Neural cell (in vitro differentiated cells): Measurements from ENCODE around the gene TMC6. TPM values are rescaled to one million over a fixed set of nuclear protein-coding genes. Genes with fewer than 3 reads are reported as not detected.

Source experiments
- H2AFZ ChIP-seq: fragments of 200-600, 300-800 bp; sonication (generic), shearing (Covaris generic); 2 replicates; pipeline ENCODE4 v1.6.0; 2014; ENCODE audit warnings: low read depth, mild to moderate bottlenecking, antibody characterized with exemption, low read length, moderate library complexity
- H3F3A ChIP-seq: fragments of 200-600 bp; shearing (Covaris generic); 2 replicates; pipeline ENCODE4 v1.6.1; 2016; ENCODE audit warnings: mild to moderate bottlenecking, moderate library complexity, mixed read lengths, antibody characterized with exemption, low read length; ENCODE audit not compliant: insufficient read depth, poor library complexity, severe bottlenecking
- H3K27ac ChIP-seq: fragments of 200-600, 300-800 bp; sonication (generic), shearing (Covaris generic); 2 replicates; pipeline ENCODE4 v1.5.1; 2014; ENCODE audit warnings: mild to moderate bottlenecking, low read length, moderate library complexity
- H3K27me3 ChIP-seq: fragments of 300-800, 200-600 bp; sonication (generic), shearing (Covaris generic); 2 replicates; pipeline ENCODE4 v1.6.0; 2014; ENCODE audit warnings: mild to moderate bottlenecking, low read depth, low read length, moderate library complexity; ENCODE audit not compliant: insufficient read depth
- H3K36me3 ChIP-seq: fragments of 300-800, 200-600 bp; sonication (generic), shearing (Covaris generic); 2 replicates; pipeline ENCODE4 v1.5.1; 2014; ENCODE audit warnings: mild to moderate bottlenecking, antibody characterized with exemption, low read length, moderate library complexity; ENCODE audit not compliant: insufficient read depth
- H3K4me2 ChIP-seq: fragments of 300-800, 200-600 bp; sonication (generic), shearing (Covaris generic); 2 replicates; pipeline ENCODE4 v1.6.0; 2014; ENCODE audit warnings: mild to moderate bottlenecking, low read length
- H3K4me3 ChIP-seq: fragments of 300-800, 200-600 bp; sonication (generic), shearing (Covaris generic); 2 replicates; pipeline ENCODE4 v1.5.1; 2014; ENCODE audit warnings: mild to moderate bottlenecking, low read length, moderate library complexity
- H3K79me2 ChIP-seq: fragments of 200-600 bp; shearing (Covaris generic); replicated peaks from 2 replicates; pipeline ENCODE4 v1.6.0; 2014; ENCODE audit warnings: mild to moderate bottlenecking, low read length, moderate library complexity; ENCODE audit not compliant: insufficient read depth
- H3K9ac ChIP-seq: fragments of 300-800, 200-600 bp; sonication (generic), shearing (Covaris generic); 2 replicates; pipeline ENCODE4 v1.6.1; 2016; ENCODE audit warnings: mild to moderate bottlenecking, low read length, mixed read lengths
- H3K9me2 ChIP-seq: fragments of 200-600 bp; shearing (Covaris generic); 2 replicates; pipeline ENCODE4 v1.6.1; 2016; ENCODE audit warnings: mild to moderate bottlenecking, low read length, mixed read lengths; ENCODE audit not compliant: insufficient read depth
- H3K9me3 ChIP-seq: fragments of 200-600, 300-800 bp; sonication (generic), shearing (Covaris generic); 2 replicates; pipeline ENCODE4 v1.6.1; 2016; ENCODE audit warnings: mild to moderate bottlenecking, mixed run types, low read length, moderate library complexity, mixed read lengths
- H4K20me1 ChIP-seq: fragments of 200-600 bp; shearing (Covaris generic); 2 replicates; pipeline ENCODE4 v1.6.1; 2016; ENCODE audit warnings: mild to moderate bottlenecking, mixed run types; ENCODE audit not compliant: insufficient read depth
- EP300 ChIP-seq: fragments of 450-650 bp; conservative IDR thresholded peaks from 2 replicates; pipeline ENCODE4 v1.6.1; 2014; ENCODE audit warnings: antibody characterized with exemption, mild to moderate bottlenecking, moderate library complexity; ENCODE audit not compliant: poor library complexity, severe bottlenecking
- EZH2 ChIP-seq: fragments of 200-600, 300-800 bp; shearing (Covaris generic), sonication (generic); IDR thresholded peaks from 2 replicates; pipeline ENCODE4 v1.6.1; 2014; ENCODE audit warnings: antibody characterized with exemption, low read length, borderline replicate concordance, mild to moderate bottlenecking; ENCODE audit not compliant: insufficient read depth, poor library complexity, severe bottlenecking
- MXI1 ChIP-seq: fragments of 450-650 bp; conservative IDR thresholded peaks from 2 replicates; pipeline ENCODE4 v1.6.1; 2014; ENCODE audit warnings: antibody characterized with exemption, mild to moderate bottlenecking; ENCODE audit not compliant: poor library complexity, severe bottlenecking
- POLR2AphosphoS5 ChIP-seq: IDR thresholded peaks from 2 replicates; pipeline ENCODE4 v1.6.1; 2012
- RAD21 ChIP-seq: fragments of 450-650 bp; conservative IDR thresholded peaks from 2 replicates; pipeline ENCODE4 v1.6.1; 2014; ENCODE audit warnings: antibody characterized with exemption, mild to moderate bottlenecking, moderate library complexity
- REST ChIP-seq: IDR thresholded peaks from 2 replicates; pipeline ENCODE4 v1.6.1; 2012; ENCODE audit warnings: borderline replicate concordance
- SMC3 ChIP-seq: fragments of 450-650 bp; conservative IDR thresholded peaks from 2 replicates; pipeline ENCODE4 v1.6.1; 2014; ENCODE audit warnings: antibody characterized with exemption, mild to moderate bottlenecking, moderate library complexity; ENCODE audit not compliant: poor library complexity
- TAF1 ChIP-seq: IDR thresholded peaks from 2 replicates; pipeline ENCODE4 v1.6.1; 2012; ENCODE audit warnings: low read depth
- polyA plus RNA-seq: library from polyadenylated mRNA; depleted of rRNA; stranded (reverse); fragments of >200 nt; gene quantifications from 2 replicates; pipeline ENCODE4 v1.2.3, GENCODE V29; 2014
- TF ChIP-seq, protein P1 (sequence below): fragments of 450-650 bp; IDR thresholded peaks from 2 replicates; pipeline ENCODE4 v1.5.1; 2014; ENCODE audit warnings: antibody characterized with exemption, mild to moderate bottlenecking, moderate library complexity; ENCODE audit not compliant: poor library complexity, severe bottlenecking

The TMC6 gene
- polyA plus RNA-seq, 1 donor from 2014 or later, result 0.16 TPM

GRCh38 chr17:78109489-78109761, 19.1 kb downstream of the TMC6 start:
- H3K9me3 ChIP-seq, result no peaks in the 10 kb centered on the region
- peaks cover 4% of the 10 kb centered on the region for H3K36me3 ChIP-seq
- no peak overlapping the region for H2AFZ ChIP-seq
- H3K4me3 ChIP-seq, result no peak overlapping the region
- no peaks in the 10 kb centered on the region for H3K9me2 ChIP-seq
- no peaks in the 10 kb centered on the region for H3K27me3 ChIP-seq
- no peaks in the 10 kb centered on the region for H3K79me2 ChIP-seq
- H3K4me2 ChIP-seq, result no peak overlapping the region
- no peaks in the 10 kb centered on the region for H4K20me1 ChIP-seq
- TF ChIP-seq EP300 (no peak), REST (no peak), TAF1 (no peak), POLR2AphosphoS5 (no peak), SMC3 (no peak), EZH2 (no peak), RAD21 (no peak), MXI1 (no peak)
- TF ChIP-seq, protein P1, sequence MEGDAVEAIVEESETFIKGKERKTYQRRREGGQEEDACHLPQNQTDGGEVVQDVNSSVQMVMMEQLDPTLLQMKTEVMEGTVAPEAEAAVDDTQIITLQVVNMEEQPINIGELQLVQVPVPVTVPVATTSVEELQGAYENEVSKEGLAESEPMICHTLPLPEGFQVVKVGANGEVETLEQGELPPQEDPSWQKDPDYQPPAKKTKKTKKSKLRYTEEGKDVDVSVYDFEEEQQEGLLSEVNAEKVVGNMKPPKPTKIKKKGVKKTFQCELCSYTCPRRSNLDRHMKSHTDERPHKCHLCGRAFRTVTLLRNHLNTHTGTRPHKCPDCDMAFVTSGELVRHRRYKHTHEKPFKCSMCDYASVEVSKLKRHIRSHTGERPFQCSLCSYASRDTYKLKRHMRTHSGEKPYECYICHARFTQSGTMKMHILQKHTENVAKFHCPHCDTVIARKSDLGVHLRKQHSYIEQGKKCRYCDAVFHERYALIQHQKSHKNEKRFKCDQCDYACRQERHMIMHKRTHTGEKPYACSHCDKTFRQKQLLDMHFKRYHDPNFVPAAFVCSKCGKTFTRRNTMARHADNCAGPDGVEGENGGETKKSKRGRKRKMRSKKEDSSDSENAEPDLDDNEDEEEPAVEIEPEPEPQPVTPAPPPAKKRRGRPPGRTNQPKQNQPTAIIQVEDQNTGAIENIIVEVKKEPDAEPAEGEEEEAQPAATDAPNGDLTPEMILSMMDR, result no peak
- no peak overlapping the region for H3K9ac ChIP-seq
- H3F3A ChIP-seq, result no peaks in the 10 kb centered on the region
- no peak overlapping the region for H3K27ac ChIP-seq

DNA sequence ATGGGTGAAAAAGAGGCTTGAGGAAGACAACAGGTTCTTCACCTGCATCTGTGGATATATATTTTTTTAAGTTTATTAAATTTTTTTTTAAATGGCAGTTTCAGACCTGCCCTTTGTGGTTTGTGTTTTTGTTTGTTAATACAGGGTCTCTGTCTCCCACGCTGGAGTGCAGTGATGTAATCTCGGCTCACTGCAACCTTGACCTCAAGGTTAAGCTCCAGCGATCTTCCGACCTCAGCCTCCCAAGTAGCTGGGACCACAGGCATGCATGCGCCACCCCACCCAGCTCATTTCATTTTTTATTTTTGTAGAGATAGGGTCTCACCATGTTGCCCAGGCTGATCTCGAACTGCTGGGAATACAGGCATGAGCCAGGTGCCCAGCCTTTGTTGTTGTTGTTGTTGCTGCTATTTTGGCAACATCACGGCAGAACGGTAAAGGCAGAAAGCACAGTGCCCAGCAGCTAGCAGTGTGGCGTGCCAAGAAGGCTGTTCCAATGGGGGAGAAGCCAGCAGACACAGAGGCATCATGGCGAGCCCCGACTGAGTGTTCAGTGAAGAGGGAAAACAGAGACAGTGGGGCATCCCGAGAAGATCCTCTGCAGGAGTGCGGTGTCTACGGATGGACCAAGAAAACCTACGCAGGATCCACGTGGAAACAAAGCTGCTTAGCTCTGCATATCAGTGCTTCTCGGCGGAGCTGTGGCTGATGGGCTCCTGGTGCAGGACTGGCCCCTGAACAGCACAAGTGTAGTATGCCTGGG, 19.6 kb downstream of the TMC6 start:
- Histone ChIP-seq H2AFZ (no peak overlapping the region), H3K9me3 (no peaks in the 10 kb centered on the region), H3F3A (no peaks in the 10 kb centered on the region), H3K79me2 (no peaks in the 10 kb centered on the region), H3K9me2 (no peaks in the 10 kb centered on the region), H3K4me3 (no peak overlapping the region), H3K9ac (no peak overlapping the region), H3K27ac (no peak overlapping the region), H3K36me3 (peaks cover 9% of the 10 kb centered on the region), H3K27me3 (no peaks in the 10 kb centered on the region), H4K20me1 (no peaks in the 10 kb centered on the region), H3K4me2 (no peak overlapping the region)
- TF ChIP-seq POLR2AphosphoS5, result no peak
- no peak for TF ChIP-seq MXI1
- no peak for TF ChIP-seq TAF1
- no peak for TF ChIP-seq RAD21
- TF ChIP-seq, protein P1, result no peak
- TF ChIP-seq REST, result no peak
- no peak for TF ChIP-seq EZH2
- TF ChIP-seq SMC3, result no peak
- no peak for TF ChIP-seq EP300
